GM21390 (cell line): Measurements from ENCODE around the gene ARHGAP26.
A peak's percentile ranks its signal among the peaks of the same experiment; 100 is the strongest.

Experiments used
- ATAC-seq: cut with Tn5 transposase; IDR thresholded peaks from one replicate; pipeline ENCODE4 v1.9.1; 2021; ENCODE audit not compliant: unreplicated experiment

Gene ARHGAP26

GRCh38 chr5:142808878-142809598 lies 38.9 kb downstream of the ARHGAP26 start:
- ATAC-seq, result no peak

DNA sequence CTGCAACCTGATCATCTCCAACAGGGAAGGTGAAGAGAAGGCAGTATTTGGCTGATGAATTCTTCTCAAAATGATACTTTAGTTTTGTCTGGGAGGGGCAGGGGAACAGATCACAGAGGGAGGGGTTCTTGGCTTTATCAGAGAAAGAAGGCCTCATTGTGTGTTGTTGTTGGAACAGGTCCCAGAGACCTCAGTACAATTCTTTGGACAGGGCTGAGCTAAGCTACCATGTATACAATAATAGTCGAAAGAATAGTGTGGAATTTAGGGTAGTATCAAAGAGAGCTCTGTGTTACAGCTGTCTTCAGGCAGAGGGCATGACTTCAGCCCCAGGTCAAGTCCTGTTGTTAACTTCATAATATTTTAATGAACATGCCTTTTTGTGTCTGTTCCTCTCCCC lies 39.9 kb downstream of the ARHGAP26 start:
- no peak for ATAC-seq

GRCh38 chr5:142810743-142811290 lies 40.6 kb downstream of the ARHGAP26 start:
- ATAC-seq, result no peak

DNA sequence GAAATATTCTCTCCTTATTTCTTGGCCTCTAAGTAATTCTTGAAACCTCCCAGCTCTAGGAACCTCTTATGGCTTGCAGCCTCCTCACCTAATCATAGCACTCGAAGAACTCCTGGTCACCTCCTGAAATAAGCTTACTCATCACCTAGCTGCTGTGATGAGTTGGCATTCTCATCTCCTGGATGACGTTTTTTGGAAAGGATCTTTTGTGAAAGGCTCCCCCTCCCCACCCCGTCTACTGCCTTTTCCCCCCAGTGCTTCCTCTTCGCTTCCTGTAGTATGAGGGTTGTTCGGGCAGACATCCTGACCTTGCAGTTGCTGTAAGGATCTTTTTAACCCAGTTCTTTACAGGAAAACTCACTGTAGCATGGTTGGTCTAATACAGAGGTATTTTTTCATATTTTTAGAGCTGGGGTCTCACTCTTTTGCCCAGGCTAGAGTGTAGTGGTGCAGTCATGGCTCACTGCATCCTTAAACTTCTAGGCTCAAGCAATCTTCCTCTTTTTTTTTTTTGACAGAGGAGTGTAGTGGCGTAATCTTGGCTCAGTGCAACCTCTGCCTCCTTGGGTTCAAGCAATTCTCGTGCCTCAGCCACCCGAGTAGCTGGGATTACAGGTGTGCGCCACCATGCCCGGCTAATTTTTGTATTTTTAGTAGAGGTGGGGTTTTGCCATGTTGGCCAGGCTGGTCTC lies 41.8 kb downstream of the ARHGAP26 start:
- ATAC-seq, result no peak

DNA sequence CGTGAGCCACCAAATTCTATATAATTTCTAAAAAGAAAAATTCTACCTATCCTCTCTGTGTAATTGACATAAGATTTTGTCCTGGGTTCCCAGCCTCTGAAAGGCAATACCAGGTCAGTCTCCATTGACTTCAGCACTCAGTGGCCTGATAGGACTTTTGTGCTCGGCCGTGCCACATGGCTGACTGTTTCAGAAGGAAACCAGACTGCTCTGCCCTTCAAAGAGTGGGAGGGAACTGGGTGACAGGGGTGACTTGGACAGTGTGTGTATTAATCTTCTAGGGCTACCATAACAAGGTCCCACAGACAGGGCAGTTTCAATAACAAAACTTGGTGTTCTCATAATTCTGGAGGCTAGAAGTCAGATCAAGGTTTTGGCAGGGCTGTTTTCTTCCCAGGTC lies 43.0 kb downstream of the ARHGAP26 start:
- no peak for ATAC-seq

DNA sequence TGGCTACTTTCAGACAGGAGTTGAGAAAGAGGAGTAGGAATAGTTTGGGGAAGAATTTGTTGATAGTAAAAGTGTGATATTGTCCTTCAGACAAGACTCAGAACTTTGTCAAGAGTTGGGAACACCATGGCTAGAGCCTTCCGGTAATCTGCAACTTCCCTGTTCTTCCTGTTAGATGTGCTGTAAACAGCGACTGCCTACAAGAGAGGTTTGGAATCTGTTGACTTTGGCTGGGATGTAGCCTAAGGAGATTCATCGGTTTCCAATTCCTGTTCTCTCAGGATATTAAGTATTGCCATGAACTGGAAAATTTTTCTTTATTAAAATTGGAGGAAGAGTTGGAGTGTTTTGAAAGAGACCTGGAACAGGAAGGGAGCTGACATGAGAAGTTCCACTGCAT lies 43.9 kb downstream of the ARHGAP26 start:
- no peak for ATAC-seq

DNA sequence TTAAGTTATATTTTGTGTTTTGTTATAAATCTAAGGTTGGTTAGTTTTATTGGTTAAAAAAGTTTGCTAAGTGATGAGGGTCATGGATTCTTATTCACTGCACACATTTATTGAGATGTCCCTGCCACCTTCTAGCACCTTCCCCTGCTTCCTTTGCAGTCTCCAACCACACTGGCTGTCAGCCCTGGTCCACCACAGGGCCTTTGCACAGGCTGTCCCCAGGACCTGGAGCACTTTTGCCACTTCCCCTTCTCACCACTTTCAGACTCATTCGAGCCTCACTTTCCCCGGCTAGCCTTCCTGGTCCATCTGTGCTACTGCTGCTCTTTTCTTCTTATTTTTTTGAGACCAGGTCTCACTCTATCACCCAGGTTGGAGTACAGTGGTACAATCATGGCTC lies 45.3 kb downstream of the ARHGAP26 start:
- ATAC-seq, result no peak

- no peak for ATAC-seq
Observed at GRCh38 chr5:142816531-142817430, 46.6 kb downstream of the ARHGAP26 start.

GRCh38 chr5:142817949-142818431 lies 47.8 kb downstream of the ARHGAP26 start:
- ATAC-seq, result no peak

- no peak for ATAC-seq
Observed at GRCh38 chr5:142819292-142819691, 49.1 kb downstream of the ARHGAP26 start.

GRCh38 chr5:142819825-142820224 lies 49.6 kb downstream of the ARHGAP26 start:
- no peak for ATAC-seq

GRCh38 chr5:142820447-142820846 lies 50.3 kb downstream of the ARHGAP26 start:
- no peak for ATAC-seq

- no peak for ATAC-seq
Observed at GRCh38 chr5:142821034-142821732, 51.0 kb downstream of the ARHGAP26 start.

- peak; percentile 75 for ATAC-seq
Observed at GRCh38 chr5:142821733-142822487, 51.7 kb downstream of the ARHGAP26 start.

- no peak for ATAC-seq
Observed at GRCh38 chr5:142823126-142823525, 52.9 kb downstream of the ARHGAP26 start.

DNA sequence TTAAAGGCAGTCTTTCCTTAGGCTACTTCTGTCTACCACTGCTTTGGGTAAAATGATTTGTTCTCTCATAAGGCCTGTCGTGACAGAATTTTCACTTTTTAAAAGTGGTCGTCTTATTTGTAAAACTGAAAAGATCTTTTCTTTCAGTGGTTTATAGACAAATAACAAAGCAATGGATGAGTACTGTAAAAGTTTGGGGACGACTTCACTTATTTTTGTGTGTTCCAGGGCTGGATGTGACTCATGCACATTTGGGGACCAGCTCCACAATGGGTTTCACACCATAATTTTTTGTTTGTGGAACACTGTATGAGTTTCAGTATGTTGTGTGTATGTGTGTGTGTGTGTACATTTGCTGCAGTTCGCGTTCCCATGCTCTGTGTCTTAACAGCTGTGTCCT lies 53.6 kb downstream of the ARHGAP26 start:
- ATAC-seq, result no peak

DNA sequence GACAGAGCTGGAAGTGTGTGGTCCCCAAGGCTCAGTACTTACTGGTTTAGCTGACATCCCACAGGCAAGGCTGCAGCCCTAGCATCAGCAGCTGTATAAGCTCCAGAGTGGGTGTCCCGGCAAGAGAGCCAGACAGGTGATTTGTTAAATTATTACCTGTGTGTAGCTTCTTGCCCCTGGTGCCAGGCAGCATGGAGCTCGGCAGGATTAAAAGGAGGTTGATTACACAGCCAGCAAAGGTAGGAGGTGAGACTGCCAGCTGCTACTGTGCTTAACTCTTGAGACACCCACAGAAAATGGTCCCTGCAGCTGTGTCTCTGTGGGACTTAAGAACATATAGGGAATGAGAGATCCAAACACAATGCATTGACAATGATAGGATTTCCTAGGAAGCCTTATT lies 54.2 kb downstream of the ARHGAP26 start:
- ATAC-seq, result no peak

DNA sequence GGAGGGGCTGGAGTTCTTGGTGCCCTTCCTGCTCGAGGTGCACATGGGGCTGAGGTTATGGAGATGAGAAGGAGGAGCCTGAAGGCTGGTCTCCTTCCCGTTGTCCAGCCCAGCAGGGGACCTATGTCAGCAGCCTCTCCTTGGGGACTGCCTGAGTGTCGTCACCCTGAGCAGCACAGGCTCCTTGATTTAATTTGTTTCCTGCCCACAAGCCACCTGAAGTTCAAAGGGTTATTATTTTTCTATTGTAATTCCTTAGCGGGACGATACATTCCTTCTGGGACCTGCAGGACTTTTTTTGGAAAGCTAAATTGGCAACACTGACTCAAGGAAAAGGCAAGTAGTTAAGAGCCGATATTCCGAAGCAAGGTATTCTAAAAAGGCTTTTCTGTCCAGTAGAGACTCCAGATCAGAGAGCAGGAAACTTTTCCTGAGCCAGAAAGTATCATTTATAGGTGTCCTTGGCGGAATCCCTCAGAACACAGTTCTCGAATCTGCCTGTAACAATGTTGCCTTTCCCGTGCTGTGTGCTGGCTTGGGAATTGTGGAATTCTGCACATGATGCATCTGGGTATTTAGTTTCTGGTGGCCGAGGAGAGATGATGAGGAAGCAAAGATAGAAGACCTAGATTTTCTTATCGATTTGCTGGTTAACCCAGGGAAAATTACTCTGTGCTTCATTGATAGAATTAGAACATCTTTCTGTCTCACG lies 55.4 kb downstream of the ARHGAP26 start:
- ATAC-seq, result no peak

GRCh38 chr5:142826093-142826492 lies 55.9 kb downstream of the ARHGAP26 start:
- ATAC-seq, result no peak
